Colon (tissue), 2 donors: ENCODE results near the gene LRRFIP1.
"Not testable (repeated sequence)": the region's sequence is repeated elsewhere in the genome, so short reads cannot be mapped to it uniquely, and the experiment has no call there.

Source experiments
- FAIRE-seq: peaks from 2 replicates; lab custom pipeline; 2012; peaks lifted over from hg19 to GRCh38; lab: Jason Lieb, UNC
- donor health status: control.
- donor health status: control.

The LRRFIP1 gene

DNA sequence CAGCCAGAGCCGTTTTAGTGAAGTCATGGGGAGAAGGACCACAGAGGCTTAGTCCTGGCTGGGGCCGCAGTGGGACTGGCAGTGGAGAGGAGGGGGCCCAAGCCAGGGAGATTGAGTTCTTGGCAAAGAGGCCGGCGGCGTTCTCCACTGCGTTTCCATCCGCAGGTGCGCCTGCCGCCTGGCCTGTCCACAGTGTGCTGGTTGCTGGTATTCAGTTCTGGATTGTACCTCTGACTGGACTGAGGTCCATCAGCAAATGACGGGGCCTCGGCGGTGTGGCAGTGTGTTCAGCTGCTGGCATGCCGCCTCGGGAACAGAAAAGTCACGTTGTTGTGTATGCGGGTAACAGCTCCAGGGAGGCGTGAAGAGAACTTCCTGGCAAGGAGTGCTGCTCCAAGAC is 36.8 kb downstream of the LRRFIP1 start:
- FAIRE-seq = no peak

DNA sequence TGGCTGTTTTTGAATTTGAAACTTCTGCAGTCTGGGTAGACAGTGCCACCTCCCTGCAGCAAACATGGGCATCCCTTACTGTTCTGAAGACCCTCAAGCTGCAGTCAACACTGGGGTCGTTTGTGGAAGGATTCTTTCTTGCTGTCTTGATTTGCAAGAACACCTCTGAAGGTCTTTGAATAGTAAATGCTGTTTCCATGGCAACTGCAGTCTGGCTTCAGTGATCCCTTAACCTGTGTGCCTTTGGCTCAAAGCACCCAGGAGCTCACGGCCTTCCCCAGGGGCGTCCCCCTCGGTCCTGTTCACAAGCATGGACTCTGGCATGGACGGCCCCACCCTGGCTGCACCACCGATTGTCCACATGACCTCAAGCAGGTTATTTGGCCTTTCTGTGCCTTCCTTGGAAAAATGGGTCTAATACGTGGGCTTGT is 38.3 kb downstream of the LRRFIP1 start:
- FAIRE-seq = no peak

DNA sequence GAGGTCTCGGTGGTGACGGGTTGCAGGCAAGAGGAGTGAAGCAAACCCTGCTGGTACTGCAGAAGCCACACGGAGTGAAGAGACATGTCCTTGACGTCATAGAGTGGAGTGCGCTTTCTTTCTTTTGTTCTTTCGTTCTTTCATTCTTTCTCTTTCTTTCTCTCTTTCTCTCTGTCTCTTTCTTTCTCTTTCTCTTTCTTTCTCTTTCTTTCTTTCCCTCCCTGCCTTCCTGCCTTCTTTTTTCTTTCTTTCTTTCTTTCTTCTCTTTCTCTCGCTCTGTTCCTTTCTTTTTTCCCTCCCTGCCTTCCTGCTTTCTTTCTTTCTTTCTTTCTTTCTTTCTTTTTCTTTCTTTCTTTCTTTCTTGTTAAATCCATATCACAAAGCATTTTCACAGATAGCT is 39.2 kb downstream of the LRRFIP1 start:
- no peak for FAIRE-seq

DNA sequence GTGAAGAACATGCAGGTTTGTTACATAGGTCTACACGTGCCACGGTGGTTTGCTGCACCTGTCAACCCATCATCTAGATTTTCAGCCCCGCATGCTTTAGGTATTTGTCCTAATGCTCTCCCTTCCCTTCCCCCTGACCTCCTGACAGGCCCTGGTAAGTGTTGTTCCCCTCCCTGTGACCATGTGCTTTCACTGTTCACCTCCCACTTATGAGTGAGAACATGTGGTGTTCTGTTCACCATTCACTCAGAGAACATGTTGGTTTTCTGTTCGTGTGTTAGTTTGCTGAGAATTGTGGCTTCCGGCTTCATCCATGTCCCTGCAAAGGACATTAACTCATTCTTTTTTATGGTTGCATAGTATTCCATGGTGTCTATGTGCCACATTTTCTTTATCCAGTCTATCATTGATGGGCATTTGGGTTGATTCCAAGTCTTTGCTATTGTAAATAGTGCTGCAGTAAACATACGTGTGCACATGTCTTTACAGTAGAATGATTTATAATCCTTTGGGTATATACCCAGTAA is 39.7 kb downstream of the LRRFIP1 start:
- not testable (repeated sequence) for FAIRE-seq

DNA sequence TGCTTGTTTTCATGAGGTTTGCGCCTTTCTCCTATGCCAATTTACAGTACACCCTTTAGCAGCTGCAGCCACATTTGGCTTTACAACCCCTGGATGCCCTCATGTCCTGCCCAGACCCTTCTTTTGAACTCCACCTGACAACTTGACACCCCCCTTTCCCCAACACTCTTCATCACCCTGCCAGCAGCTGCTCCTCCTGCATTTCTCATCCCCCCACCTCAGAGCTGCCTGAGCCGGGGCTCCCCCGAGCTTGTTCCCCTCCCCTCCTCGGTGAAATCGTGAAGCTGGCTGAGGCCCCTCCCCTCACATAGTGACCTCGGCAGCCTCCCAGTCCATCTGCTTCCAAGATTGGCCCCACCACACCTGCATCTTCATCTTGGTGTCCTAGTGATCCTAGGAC is 40.5 kb downstream of the LRRFIP1 start:
- no peak for FAIRE-seq

DNA sequence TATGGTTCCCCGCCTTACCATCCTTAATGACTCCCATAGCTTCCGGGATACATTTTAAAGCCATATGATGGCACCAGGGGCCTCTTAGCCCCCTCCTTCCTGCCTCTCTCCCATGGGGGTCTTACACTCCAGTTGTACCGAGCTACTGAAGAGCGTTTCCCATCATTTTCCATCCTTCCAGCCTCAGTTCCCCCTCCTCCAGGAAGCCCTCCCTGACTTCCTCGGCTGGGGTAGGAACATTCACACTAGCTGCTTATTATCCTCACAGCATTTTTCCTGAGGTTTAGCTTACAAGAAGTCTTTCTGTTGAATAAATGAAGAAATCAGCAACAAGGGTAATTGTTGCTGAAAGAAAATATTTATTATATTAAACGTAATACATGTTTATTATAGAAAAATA is 41.1 kb downstream of the LRRFIP1 start:
- FAIRE-seq = no peak

DNA sequence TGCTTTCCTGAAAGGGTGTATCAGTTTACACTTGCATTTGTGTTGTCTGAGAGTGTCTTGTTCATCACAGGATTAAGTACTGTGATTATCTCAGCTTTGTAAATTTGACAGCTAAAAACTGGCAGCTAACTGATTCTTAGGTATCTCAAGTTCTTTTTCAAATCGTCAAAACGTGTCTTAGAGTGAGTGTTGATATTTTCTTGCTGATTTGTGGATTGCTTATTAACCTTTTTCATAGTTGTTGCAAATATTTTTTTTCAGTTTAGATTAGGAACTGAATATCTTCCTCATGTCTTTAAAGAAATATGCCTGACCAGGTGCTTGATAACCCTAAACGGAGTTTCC is 41.9 kb downstream of the LRRFIP1 start:
- no peak for FAIRE-seq

DNA sequence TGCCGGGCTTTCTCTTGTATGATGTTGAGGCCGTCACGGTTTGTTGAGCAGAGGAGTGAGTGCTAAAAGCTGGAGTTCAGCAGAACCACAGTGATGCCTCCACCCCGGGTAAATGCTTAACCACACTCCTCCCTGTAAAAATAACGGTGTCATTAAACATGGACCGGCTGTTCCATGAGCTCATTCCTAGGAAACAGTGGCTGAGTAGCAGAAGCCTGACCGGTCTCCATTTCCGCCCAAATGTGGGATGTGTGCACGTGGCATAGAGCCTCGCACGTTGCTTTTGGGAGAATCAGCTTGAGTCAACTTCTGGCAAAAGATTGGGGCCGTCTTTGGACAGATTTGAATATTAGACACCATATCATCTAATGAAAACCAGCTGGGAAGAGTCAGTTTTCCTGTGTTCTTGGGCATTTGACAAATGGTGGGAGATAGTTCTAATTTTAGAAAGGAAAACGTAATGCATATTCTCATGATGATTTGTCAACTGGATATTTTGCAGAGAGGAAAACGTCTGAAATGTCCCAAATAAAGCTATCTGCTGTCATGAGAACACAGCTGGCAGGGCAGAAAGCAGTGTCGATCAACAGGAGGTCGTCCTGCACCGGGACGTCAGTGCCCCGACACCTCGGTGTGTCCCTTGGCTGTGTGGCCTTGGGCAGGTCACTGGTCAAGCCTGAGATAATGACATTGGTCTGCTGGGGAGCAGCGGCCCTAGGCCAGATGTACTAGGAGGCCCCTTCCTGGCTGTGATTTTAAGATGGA is 42.4 kb downstream of the LRRFIP1 start:
- no peak for FAIRE-seq

DNA sequence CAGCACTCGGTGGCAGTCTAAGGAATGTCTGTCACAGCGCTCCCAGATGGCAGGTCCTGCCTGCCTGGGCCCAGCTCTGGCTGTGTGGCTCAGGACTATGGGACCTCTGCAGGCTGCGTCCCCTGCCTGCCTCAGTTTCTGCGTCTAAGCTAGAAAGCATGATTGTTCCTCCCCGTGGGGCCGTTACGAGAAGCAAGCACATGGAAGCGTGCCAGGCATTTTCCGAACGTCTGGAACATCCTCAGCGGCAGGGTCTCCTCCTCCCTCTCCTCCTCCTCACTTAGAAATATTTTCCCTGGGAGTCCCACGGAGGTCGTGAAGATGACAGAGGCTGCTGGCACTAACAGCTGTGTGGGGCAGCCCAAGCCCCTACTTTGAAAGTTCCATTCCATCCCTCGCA is 43.3 kb downstream of the LRRFIP1 start:
- FAIRE-seq = no peak

DNA sequence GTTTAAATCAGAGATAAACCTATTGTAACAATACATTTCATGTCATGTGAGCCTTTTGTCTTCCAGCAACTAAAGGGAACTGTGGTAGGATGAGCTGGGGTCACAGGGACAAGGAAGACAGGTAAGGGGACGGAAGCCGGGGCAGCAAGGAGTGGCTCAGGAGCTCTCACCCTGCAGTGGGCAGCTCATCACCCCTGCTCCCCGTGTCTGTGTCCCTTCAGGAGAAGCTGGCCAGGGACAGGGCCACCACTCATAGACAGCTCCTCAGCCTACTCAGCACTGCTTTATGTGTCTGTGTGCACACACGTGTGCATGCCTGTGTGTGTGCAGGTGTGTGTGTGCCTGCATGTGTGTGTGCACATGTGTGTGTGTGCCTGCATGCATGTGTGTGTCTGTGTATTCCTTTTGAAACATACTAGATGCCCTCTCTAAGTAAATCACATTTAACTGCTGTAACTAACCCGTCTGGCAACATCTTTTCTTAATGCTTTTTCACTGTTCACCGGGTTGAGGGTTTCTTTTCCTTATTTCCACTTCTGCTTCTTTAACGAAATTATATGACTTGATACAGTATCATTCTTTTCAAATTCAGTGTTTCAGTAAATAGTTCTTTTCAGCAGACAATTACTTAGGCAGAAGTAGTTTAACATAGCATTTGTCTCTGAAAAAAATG is 44.2 kb downstream of the LRRFIP1 start:
- FAIRE-seq = no peak

DNA sequence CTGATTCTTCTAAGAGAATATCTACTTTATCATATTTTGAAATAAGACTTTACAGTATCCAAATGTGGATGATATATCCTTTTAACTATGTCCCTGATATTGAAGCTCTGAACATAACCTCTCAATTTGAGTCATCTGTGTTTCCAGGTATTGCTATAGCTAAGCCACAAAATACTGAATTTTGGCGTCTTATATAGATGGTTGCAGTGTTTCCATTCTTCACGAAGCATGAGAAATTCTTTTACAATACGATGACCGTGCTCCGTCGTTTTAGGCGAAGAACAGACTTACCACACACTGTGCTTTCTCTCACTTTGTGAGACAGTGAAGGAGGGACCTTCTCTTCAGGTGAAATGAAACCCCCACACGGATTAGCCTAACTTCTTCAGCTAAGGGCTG is 45.3 kb downstream of the LRRFIP1 start:
- FAIRE-seq = no peak

DNA sequence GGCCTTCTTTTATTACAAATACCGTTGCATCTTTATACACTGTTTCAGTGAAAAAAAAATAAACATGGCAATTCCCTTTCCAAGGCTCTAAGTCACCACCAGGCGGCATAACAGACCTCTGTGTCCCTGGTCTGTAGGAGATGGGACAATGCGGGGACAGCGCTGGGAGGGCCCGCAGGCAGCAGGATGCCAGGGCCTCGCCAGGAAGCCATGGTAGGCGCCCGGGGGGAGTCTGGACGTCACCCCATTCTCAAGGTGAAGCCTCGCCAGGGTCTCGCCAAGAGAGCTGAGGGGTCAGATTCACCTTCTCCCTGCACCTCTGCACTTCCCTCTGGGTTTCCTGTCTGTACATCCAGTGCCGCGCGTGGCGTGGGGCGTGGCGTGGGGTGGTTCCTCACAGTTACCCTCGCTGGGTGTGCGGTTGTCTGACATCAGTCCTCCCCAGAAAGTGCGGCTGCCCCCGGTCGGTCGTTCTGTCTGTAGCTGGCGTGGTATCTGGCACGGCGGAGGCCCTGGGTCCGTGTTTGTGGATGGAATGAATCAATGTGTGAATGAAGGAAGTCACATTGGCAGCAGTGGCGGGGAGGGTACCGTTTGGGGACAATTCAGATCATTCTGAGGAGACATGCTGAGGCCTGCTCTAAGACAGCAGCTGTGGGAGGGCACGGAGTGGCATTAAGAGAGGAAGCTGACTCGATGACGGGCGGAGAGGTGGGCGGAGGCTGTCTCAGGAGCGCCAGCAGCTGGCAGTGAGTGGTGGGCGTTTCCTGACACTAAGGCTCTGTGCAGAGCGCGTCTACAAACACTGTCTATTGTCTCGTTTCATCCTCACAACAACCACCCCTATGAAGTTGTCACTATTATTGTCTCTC is 46.0 kb downstream of the LRRFIP1 start:
- FAIRE-seq = no peak

DNA sequence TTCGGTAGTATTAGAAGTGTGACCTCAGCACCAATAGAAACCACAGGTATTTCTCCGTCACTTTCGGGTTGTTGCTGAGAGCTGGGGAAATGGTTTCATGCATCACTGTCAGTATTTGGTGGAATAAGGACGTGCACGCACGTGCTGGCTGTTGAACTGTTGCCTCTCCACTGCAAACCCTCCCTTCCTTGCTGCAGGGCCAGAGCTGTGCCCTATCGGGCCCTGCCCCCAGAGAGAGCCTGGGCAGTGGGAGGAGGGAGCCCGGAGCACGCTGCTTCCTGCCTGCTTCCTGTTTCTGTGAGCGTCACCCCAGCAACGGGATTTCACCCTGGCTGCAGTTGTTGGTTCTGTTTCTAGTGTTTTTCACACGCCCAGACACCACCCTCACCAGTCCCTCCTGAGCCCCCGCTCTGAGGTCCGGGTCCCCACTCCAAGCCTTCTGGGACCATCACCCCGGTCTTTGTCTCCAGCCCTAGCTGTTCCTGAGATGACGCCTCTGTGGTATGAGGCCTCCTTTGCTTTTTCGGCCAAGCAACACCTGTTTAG is 47.4 kb downstream of the LRRFIP1 start:
- no peak for FAIRE-seq

DNA sequence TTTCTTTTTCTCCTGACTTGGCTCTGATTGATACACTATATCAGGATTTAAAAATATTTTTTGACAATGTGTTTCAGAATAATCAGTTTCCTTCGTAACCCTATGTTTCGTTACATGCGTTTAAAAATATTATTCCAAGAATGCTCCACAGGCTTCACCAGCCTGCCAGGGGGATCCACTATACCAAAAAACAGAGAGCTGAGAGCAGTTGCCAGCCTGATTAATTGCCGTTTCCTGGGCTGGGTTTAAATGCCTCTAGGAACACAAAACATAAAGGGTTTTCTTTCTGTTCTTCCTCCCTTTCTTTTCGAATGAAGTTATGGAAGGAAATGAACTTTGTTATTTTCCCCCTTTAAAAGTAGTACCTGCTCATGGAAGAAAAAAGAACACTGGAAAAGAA is 47.9 kb downstream of the LRRFIP1 start:
- no peak for FAIRE-seq

DNA sequence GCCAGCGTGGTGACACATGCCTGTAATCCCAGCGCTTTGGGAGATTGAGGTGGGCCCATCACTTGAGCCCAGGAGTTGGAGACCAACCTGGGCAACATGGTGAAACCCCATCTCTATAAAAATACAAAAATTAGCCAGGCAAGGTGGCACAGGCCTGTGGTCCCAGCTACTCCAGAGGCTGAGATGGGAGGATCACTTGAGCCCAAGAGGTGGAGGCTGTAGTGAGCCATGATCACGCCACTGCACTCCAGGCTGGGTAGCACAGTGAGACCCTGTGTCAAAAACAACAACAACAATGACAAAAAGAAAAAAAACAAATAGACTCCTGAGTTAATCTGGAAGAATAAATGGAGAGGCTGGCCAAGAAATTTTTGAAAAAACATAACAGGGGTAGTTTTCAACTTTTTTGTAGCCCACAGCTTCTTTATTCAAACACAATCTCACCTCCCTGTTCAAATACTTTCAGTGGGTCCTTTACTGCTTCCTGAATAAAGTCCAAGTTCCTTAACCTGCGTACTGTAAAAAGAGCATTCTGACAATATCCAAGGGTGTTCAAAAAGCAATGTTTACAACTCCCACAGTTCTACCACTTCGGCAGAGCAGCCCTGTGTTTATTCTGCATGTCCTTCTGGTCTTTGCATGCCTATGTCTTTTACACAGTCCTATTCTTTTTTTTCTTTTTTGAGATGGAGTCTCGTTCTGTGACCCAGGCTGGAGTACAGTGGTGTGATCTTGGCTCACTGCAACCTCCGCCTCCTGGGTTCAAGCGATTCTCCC is 53.5 kb downstream of the LRRFIP1 start:
- no peak for FAIRE-seq

DNA sequence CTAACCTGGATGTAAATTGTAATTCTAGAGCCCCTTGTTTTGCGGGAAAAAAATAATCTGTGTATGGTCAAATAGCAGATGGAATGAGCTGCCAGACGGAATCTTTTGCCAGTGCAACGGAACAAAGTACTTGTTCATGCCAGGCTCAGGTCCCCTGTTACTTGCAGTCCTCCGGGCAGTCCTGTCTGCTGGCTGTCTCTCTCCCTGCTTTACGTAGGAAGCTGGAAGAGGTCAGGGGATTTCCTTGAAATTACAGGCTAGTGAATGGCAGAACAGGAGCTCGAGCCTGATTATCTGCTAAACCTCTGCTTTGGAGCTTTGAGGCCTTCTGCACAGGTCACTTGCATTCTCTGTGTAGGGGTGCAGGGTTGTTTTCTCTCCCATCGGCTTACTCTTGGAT is 54.8 kb downstream of the LRRFIP1 start:
- FAIRE-seq = no peak

DNA sequence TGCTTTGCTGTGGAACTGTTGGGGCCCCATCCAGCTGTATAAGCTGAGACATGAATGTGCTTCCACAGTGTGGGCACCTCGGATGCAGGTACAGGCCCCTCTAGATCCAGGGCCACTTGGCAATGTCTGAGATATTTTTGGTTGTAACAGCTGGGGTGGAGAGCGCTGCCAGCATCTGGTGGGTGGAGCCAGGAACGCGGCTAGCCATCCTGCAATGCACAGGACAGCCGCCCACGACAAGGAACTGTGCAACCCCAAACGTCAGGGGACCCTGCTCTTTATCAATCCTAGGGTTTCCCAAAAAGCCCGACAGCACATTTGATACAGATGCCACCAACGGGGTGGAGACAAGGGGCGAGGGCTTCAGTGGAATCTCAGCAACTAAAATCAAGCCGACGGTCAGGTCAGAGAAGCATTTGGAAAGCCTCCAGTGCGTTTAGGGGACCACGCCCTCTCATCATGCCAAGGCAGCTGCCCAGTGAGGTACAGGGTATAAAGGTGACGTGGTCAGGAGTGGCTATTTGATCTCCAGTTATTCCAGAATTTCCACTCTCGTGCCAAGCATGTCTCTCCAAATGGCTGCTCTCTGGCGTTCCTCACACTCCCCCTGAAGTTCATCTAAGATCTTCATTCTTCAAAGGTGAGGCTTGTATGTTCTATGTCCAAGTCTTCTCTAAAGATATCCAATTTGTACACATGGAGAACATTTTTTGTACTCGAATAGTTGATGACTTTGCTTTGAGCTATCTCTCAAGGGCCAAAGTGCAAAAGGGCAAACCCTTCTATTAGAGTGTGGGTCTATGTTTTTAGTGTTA is 55.7 kb downstream of the LRRFIP1 start:
- FAIRE-seq = no peak

DNA sequence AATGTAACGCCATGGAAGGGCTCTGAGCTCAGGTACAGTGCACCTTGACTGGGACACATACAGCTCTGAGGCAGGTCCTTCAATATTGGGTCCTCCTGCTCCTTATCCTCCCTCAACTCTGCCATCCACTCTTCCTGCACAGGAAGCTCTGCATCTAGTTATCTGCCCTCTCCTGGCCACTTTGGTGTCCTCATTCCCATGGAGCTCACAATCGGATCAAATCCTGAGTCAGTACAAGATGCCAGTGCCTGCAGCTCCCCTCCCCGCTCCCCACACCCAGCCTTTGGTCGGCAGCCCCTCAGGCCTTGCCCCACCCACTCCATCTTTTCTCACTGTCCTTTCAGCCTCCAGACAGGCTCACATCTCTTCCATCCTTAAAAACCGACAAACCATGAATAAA is 58.0 kb downstream of the LRRFIP1 start:
- FAIRE-seq = no peak

DNA sequence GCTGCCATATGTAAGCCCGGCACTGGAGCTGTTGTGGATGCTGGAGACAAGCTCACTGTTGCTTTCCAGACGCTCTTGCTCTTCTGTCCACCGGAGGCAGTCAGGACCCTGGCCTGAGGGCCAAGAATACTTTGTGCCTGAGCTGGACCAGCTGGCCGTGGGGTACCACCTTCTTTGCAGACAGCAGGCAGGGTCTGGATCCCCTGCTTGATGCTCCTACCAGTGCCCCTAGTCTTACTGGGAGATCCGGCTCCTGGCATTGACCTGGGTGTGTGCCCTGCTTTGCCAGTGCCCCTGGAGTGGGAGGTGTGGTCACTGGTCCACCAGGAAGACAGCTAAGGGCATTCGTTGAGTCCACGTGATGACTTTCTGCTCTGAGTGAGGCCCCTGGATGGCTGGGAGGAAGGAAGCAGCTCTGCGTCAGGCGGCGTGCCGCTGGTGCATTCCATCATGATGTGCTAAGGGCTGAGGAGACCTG is 59.3 kb downstream of the LRRFIP1 start:
- no peak for FAIRE-seq

DNA sequence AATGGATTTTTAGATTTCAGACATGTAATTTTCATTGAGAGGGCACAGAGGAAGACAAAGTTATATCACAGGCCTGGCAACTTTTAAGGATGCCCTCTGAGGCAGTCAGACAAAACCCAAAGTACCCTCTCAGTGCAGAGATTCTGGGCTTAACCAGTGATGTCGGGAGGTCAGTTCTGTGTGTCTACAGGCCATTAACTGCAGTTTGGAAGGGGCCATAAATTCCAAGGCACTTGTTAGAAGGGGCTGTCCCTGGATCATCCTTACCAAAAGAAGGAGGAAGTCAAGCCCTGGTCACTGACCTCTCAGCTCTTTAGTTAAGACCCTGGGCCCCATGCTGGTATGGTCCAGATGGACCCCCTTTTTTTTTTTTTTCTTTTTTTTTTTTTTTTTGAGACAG is 60.7 kb downstream of the LRRFIP1 start:
- no peak for FAIRE-seq

DNA sequence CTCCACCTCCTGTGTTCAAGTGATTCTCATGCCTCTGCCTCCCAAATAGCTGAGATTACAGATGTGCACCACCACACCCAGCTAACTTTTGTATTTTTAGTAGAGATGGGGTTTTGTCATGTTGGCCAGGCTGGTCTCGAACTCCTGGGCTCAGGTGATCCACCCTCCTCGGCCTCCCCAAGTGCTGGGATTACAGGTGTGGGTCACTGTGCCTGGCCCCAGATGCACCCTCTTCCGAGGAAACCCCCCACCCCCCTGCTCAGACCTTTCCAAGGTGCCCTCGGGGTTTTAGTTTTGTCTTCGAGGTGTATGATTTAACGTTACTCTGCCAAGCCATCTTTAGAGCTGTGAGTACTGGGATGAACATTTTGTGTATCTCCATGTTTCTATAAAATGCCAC is 61.2 kb downstream of the LRRFIP1 start:
- FAIRE-seq = not testable (repeated sequence)
